Measurements from ENCODE around the gene CREG1.

Gene CREG1

DNA sequence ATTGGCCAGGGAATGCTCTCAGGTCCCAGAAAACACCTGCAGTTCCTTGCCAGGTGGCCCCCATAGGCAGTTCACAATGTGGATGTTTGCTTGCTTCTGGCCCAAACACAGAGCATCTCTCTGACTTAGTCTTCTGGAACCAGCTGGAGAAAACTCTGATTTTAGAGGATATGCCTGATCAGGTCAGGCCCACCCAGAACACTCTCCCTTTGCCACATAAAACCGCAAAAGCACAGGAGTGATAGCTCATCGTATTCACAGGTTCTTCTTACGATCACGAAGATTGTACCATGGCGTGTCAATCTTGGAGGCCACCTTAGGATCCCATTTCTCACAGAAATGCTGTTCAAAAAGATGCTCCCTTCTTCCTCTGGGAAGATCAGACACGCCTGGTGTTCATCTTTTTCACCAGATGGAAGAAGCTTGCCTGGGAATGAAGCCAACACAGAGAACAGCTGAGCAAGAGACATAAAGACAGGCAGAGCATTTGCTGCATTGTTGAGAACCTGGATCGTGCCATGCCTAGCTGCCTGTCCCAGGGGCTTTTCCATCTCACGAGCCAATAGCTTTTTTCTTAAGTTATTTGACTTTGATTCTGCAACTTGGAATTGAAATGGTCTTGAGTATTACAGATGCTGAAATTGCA is 23.6 kb downstream of the CREG1 start:
- FAIRE-seq: no peak

DNA sequence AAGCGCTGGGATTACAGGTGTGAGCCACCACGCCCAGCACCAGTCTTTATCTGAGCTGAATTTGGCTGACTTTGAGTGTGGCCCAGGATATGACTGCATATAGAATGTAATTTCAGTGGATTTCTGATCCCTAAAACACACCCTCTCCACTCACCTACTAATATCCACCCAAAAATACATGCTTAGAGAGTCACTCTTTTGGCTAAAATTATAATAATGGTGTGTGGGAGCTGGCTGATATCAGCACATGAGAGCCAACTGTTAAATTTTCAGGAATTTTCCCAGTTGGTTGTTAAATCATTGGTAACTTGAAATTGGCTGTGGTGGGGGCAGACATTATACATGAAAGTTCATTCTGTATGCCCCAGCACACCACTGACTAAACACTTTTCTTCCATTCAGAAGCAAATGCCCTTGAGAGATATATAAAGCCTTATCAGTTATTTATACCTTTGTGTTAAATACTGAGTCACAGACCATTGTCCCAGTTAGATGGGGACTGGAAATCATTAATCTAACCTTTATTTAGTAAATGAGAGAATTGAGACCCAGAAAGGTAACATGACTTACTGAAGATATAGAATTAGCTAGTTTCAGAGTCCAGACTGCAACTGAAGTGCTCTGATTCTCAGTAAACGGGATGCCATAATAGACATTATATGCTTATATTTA is 25.4 kb downstream of the CREG1 start:
- FAIRE-seq: no peak

DNA sequence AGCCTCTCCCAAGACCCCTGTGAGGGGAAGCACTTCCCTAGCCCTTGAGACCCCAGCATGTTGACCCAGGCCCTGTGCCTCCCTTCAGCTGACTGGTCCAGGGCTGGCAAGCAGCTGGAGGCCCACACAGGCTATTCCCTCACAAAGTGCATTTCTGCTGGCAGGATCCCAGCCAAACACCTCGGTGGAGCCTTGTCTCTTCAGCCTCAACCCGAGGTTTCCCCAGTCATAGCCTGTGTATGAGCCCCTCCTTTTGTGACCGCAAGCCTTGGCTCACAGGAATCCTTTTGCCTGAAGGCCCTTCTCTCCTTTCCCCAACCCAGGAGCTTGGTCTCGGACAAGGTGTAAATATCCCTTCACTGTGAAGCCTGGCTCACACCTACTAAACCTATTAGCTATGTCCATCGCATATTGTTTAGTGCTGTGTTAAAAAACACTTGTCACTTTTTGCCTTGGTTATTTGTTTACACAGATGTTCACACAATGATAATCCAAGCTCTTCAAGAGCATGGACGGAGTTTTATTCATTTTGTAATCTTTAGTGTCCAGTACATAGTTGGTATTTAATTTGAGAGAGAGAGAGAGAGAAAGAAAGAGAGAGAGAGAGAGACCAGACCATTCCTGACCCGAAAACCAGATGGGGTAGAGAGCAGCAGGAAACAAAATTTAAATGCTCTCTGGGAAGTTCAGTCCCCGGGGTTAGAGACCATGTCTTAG is 26.7 kb downstream of the CREG1 start:
- no peak for FAIRE-seq

DNA sequence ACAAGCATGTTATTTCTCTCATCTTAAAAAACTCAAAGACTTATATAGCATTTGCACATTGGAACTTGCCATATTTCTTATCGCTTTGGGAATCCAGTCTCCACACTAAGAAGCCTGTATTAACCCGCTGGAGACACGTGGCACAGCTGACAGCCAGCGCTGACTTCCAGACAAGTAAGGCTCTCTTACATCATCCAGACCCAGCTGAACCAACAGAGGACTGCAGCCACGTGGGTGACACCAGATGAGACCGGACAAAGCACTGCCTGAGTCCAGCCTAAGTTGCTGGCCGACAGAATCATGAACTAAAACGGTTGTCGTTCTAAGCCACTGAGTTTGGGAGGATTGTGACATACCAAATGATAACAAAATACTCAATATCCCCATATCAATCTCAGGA is 28.9 kb downstream of the CREG1 start:
- no peak for FAIRE-seq

DNA sequence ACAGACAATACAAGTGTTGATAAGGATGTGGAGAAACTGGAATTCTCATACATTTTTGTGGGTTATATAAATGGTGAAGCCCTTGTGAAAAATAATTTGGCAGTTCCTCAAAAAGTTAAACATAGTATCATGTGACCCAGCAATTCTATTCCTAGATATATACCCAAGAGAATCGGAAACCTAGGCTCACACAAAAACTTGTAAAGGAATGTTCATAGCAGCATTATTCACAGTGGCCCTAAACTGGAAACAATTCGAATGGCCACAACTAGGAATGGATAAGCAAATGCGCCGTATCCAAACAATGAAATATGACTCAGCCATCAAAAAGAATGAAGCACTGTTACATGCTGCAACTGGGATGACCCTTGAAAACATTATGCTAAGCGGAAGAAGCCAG is 31.3 kb downstream of the CREG1 start:
- FAIRE-seq: no peak

DNA sequence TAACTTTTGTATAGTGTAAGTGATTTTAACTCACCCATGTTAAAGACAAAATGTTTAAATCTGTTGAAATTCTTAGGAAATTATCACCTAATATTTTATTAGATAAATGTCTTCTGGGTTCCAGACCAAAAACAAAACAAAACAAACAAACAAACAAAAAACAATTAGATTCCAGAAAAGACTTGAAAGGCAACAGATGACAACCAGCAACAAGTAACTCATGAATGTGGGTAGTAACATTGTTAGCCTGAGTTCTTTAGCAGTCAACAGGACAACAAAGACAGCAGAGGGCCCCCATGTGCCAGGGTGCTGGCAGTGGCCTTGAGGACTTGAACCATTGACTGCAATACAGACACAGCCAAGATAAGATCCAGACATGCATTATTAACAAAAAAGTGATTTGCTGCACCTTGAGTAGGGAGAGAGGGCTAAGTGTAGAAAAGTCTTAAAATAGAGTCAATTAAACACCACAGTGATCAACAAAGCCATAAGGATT is 32.8 kb downstream of the CREG1 start:
- FAIRE-seq: no peak

DNA sequence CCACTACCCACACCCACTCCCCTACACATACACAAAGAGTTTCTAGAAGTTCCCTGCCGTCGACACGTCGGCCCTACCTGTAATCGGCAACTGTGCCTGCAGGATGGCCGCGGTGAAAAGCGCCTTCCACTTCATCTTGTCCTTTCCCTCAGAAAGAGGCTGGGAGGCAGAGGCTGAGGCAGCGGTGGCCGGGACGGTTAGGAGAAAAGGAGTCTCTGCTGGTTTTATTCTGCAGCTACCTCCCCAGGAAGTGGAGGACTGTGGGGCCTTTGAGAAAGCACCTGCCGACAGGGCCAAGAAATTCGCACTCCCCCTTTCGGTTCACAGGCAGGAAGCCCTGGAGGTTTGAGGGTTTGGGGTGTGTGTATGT is 35.2 kb downstream of the CREG1 start, which contains the start of gene CD247:
Gene CD247, minus strand, starts transcription at position 199 of the 370 bp plus-strand sequence. Its CDS starts 64 bp downstream, at position 135.
- FAIRE-seq: no peak

GRCh38 chr1:167517535-167518330 is 35.8 kb downstream of the CREG1 start:
- FAIRE-seq: no peak

- FAIRE-seq: no peak
Observed at GRCh38 chr1:167516404-167517388, 36.9 kb downstream of the CREG1 start.

GRCh38 chr1:167515893-167516321 is 37.7 kb downstream of the CREG1 start:
- no peak for FAIRE-seq

GRCh38 chr1:167515461-167515860 is 38.1 kb downstream of the CREG1 start:
- no peak for FAIRE-seq

GRCh38 chr1:167514288-167514687 is 39.3 kb downstream of the CREG1 start:
- no peak for FAIRE-seq

DNA sequence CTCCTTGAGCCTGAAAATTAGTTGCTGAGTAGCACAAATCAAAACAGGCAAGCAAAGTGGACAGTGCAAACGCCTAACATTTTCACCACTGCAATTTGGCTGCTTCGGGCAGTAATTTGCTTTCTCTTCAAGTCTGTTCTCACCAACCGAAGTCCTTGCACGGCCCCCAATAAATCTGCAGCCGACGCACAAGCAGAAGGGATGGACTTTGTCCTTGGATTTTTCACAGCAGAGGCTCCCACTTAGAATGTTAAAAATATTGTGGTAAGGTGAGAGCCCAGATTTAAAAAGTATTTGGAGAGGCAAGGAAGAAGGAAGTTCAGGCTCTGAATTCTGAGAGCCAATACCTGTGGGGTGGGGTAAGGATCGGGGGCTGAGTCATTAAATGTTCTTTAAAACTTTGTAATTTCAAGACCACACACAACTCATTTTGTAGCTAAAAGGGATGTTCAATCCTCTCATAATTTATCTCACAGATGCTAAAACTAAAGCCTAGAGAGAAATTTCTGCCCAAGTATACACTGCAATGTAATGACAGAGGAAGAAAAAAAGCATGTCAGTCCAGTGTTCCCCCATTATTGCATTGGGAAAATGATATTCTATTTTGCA is 41.4 kb downstream of the CREG1 start:
- no peak for FAIRE-seq

- no peak for FAIRE-seq
Observed at GRCh38 chr1:167511374-167511986, 42.1 kb downstream of the CREG1 start.

DNA sequence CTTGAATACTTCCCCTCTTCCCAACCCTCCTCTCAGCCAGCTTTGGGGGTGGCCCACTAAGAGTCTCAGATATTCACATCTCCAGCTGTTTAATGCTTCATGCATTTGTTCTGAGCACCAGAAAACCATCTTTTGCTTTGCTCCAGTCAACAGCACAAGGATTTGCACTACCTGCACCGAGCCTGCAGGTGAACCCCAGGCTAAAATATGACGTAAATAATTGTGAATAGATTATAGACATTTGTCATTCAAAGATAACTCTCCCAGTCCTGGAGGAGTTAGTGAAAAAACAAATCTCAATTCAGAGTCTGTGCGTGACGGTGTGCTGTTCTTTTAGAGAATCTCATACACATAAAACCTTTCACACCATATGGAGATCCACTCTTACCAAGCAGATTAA is 42.7 kb downstream of the CREG1 start:
- FAIRE-seq: no peak

DNA sequence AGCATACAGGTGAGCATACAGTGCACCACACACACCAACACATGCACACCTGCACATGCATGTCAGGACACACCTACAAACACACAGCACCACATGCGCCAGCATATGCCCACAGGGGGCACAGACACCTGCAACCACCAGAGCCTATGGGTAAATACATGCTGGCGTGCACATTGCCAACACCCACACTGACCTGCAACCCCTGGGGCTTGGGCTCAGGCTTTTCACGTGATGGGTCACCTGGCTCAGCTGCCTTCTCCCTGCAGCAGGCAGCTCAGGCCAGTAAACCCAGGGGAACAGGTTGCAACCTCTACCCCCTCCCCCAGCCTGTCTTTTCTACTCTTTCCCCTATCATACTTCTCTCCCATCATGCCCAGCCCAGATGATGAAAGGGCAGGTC is 43.3 kb downstream of the CREG1 start:
- FAIRE-seq: no peak

DNA sequence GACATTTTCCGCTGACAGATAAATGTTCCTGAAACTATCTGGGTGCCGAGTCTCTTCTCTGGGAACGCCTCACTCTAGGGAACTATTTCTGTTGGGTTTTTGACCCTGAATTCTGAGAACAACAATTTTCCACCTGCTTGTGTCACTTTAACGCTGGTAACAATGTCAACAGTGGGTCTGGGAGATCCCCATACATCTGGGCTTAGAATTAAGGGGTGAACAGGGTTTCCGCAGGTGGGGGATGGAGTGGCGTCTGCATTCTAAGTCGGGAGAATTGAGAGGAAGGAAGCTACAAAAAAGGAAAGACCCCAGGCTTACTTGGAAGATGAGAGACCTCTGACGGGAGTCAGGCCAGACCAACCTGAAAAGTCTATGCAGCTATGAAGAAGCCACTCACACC is 44.0 kb downstream of the CREG1 start:
- FAIRE-seq: no peak

DNA sequence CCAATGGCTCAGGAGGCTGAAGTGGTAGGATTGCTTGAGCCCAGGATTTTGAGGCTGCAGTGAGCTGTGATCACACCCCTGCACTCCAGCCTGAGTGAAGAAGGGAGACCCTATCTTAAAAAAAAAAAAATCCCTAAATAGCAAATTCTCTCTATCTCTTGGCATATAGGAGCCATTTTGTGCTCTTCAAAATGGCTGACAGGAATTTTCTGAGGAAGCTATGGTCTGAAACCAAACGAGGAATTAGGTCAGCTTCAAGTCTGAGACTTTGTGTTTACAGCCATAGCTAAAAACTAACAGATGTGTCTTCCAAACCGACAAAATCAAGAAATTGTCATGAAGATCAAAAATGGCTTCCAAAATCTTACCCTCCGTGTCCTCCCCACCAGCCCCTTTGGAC is 45.8 kb downstream of the CREG1 start:
- FAIRE-seq: no peak

DNA sequence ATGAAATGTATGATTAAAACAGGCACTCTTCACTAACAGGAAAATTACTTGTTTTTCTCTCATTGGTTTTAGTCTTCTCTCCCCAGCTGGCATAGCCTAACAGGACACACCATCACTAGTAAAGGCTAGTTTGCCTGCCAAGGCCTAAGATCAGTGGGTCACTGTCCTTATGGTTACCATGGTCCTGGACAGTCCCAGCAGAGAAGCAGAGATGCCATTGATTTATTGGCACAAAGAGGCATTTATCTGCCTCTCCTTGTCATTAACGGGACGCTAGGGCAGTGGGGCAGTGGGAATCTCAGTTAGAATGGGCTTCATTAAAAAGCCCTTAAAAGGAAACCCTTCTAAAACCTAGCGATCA is 49.1 kb downstream of the CREG1 start:
- no peak for FAIRE-seq

- no peak for FAIRE-seq
Observed at GRCh38 chr1:167503626-167504466, 49.7 kb downstream of the CREG1 start.

All from A204.1 (cell line).